GM23338 (cell line): ENCODE measurements around the gene CWC27. TPM values are rescaled to one million over a fixed set of nuclear protein-coding genes. Genes with fewer than 3 reads are reported as not detected.

ENCODE experiments used
- ATAC-seq: fragments of 200-7000 bp; cut with Tn5 transposase; 3 replicates; pipeline ENCODE4 v1.9.1; 2020
- DNase-seq: peaks from one replicate; pipeline ENCODE4 v3.0.0-alpha.2; 2015; ENCODE audit warnings: low spot score
- H2AFZ ChIP-seq: fragments of 200-600 bp; sonication (generic); 2 replicates; pipeline ENCODE4 v1.8.0; 2016; ENCODE audit warnings: antibody characterized with exemption, mild to moderate bottlenecking, moderate library complexity
- H3F3A ChIP-seq: fragments of 200-600 bp; sonication (generic); replicated peaks from 2 replicates; pipeline ENCODE4 v1.8.0; 2017; ENCODE audit warnings: antibody characterized with exemption, mixed run types, low read depth
- H3K27ac ChIP-seq: fragments of 200-600 bp; sonication (generic); 2 replicates; pipeline ENCODE4 v1.6.1; 2016; ENCODE audit warnings: low read depth
- H3K27me3 ChIP-seq: fragments of 200-600 bp; sonication (generic); 2 replicates; pipeline ENCODE4 v1.8.0; 2016; ENCODE audit warnings: mild to moderate bottlenecking, mixed run types, moderate library complexity; ENCODE audit not compliant: insufficient read depth
- H3K36me3 ChIP-seq: fragments of 200-600 bp; sonication (generic); 2 replicates; pipeline ENCODE4 v1.8.0; 2016; ENCODE audit warnings: mild to moderate bottlenecking; ENCODE audit not compliant: insufficient read depth
- H3K4me1 ChIP-seq: fragments of 200-600 bp; sonication (generic); 2 replicates; pipeline ENCODE4 v1.8.0; 2016; ENCODE audit warnings: mild to moderate bottlenecking, moderate library complexity; ENCODE audit not compliant: insufficient read depth
- H3K4me2 ChIP-seq: fragments of 200-600 bp; sonication (generic); 2 replicates; pipeline ENCODE4 v1.7.1; 2017; ENCODE audit warnings: mixed run types
- H3K4me3 ChIP-seq: fragments of 200-600 bp; sonication (generic); 2 replicates; pipeline ENCODE4 v1.6.1; 2016; ENCODE audit warnings: mixed run types
- H3K79me2 ChIP-seq: fragments of 200-600 bp; sonication (generic); replicated peaks from 2 replicates; pipeline ENCODE4 v1.8.0; 2017; ENCODE audit warnings: mild to moderate bottlenecking; ENCODE audit not compliant: insufficient read depth
- H3K9me2 ChIP-seq: fragments of 200-600 bp; sonication (generic); 2 replicates; pipeline ENCODE4 v1.8.0; 2017; ENCODE audit not compliant: insufficient read depth
- H4K20me1 ChIP-seq: fragments of 200-600 bp; sonication (generic); replicated peaks from 2 replicates; pipeline ENCODE4 v1.8.0; 2017; ENCODE audit warnings: mild to moderate bottlenecking; ENCODE audit not compliant: insufficient read depth
- H3K27ac Mint-ChIP-seq: 2 replicates; pipeline ENCODE4 v1.8.0; 2020; ENCODE audit warnings: inconsistent platforms, mild to moderate bottlenecking, moderate library complexity, mixed read lengths
- H3K27me3 Mint-ChIP-seq: 3 replicates; pipeline ENCODE4 v1.8.0; 2022; ENCODE audit warnings: low read depth, mild to moderate bottlenecking, moderate library complexity, mixed read lengths, inconsistent platforms; ENCODE audit not compliant: insufficient read depth, poor library complexity
- H3K36me3 Mint-ChIP-seq: 3 replicates; pipeline ENCODE4 v1.8.0; 2021; ENCODE audit warnings: low read depth, mild to moderate bottlenecking, inconsistent platforms, moderate library complexity, mixed read lengths
- H3K4me1 Mint-ChIP-seq: 3 replicates; pipeline ENCODE4 v1.8.0; 2020; ENCODE audit warnings: mild to moderate bottlenecking, inconsistent platforms, mixed read lengths
- H3K4me3 Mint-ChIP-seq: 3 replicates; pipeline ENCODE4 v1.8.0; 2021; ENCODE audit warnings: moderate library complexity, mild to moderate bottlenecking, inconsistent platforms, mixed read lengths
- H3K9me3 Mint-ChIP-seq: 3 replicates; pipeline ENCODE4 v1.8.0; 2020; ENCODE audit warnings: moderate library complexity, mild to moderate bottlenecking, inconsistent platforms, mixed read lengths
- CREB1 ChIP-seq: fragments of 250-450 bp; sonication (Bioruptor Pico); IDR thresholded peaks from 2 replicates; pipeline ENCODE4 v1.5.0; 2020; ENCODE audit warnings: low read depth, mild to moderate bottlenecking, moderate library complexity
- EZH2 ChIP-seq: fragments of 200-600 bp; sonication (generic); IDR thresholded peaks from one replicate; pipeline ENCODE4 v1.8.0; 2017; ENCODE audit warnings: antibody characterized with exemption, mild to moderate bottlenecking, low read depth; ENCODE audit not compliant: unreplicated experiment
- EZH2phosphoT487 ChIP-seq: fragments of 200-600 bp; sonication (generic); IDR thresholded peaks from one replicate; pipeline ENCODE4 v1.8.1; 2018; ENCODE audit warnings: antibody characterized with exemption; ENCODE audit not compliant: unreplicated experiment
- JUNB ChIP-seq: IDR thresholded peaks from one replicate; pipeline ENCODE4 v1.6.1; 2016; ENCODE audit warnings: antibody characterized with exemption; ENCODE audit not compliant: unreplicated experiment
- NANOG ChIP-seq: IDR thresholded peaks from 2 replicates; pipeline ENCODE4 v1.6.1; 2016; ENCODE audit warnings: antibody characterized with exemption, borderline replicate concordance
- POLR2AphosphoS5 ChIP-seq: IDR thresholded peaks from 2 replicates; pipeline ENCODE4 v1.6.1; 2016; ENCODE audit warnings: antibody characterized with exemption, low read depth
- REST ChIP-seq: IDR thresholded peaks from one replicate; pipeline ENCODE4 v1.6.1; 2018; ENCODE audit warnings: antibody characterized with exemption; ENCODE audit not compliant: unreplicated experiment
- ZNF114 ChIP-seq: fragments of 250-450 bp; sonication (Bioruptor Pico); IDR thresholded peaks from 2 replicates; pipeline ENCODE4 v1.5.0; 2020; ENCODE audit warnings: mild to moderate bottlenecking, moderate library complexity
- ZNF331 ChIP-seq: fragments of 250-450 bp; sonication (Bioruptor Pico); IDR thresholded peaks from 2 replicates; pipeline ENCODE4 v1.5.0; 2020; ENCODE audit warnings: low read depth, mild to moderate bottlenecking, moderate library complexity
- polyA plus RNA-seq: library from polyadenylated mRNA; unstranded; fragments of >200 nt; fragmentation: Nextera tagmentation; extraction: Ambion mirVana; gene quantifications from 2 replicates; pipeline ENCODE4 v1.2.1, GENCODE V29; 2016
- total RNA-seq: library from RNA; depleted of rRNA; stranded (reverse); fragments of >200 nt; shearing (Covaris generic); gene quantifications from 2 replicates; pipeline ENCODE4 v1.2.3, GENCODE V29; 2014
- TF ChIP-seq, protein P1 (sequence below), 2 experiments: fragments of 200-600 bp in 1 of 2; sonication (generic) in 1 of 2; conservative IDR thresholded peaks; 2 replicates each; pipeline versions ENCODE4 v1.5.1 to v1.6.1; 2016 to 2017; ENCODE audit warnings: antibody characterized with exemption in 2 of 2, low read depth in 2 of 2, mild to moderate bottlenecking in 2 of 2, moderate library complexity in 1 of 2

CWC27 gene
- total and polyA plus RNA-seq, 2 experiments from 2014 or later = 27.7 to 115 TPM

- TF ChIP-seq, protein P1, sequence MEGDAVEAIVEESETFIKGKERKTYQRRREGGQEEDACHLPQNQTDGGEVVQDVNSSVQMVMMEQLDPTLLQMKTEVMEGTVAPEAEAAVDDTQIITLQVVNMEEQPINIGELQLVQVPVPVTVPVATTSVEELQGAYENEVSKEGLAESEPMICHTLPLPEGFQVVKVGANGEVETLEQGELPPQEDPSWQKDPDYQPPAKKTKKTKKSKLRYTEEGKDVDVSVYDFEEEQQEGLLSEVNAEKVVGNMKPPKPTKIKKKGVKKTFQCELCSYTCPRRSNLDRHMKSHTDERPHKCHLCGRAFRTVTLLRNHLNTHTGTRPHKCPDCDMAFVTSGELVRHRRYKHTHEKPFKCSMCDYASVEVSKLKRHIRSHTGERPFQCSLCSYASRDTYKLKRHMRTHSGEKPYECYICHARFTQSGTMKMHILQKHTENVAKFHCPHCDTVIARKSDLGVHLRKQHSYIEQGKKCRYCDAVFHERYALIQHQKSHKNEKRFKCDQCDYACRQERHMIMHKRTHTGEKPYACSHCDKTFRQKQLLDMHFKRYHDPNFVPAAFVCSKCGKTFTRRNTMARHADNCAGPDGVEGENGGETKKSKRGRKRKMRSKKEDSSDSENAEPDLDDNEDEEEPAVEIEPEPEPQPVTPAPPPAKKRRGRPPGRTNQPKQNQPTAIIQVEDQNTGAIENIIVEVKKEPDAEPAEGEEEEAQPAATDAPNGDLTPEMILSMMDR (conservative IDR thresholded peaks at IDR 0.05; ENCODE audit: low read depth in 2 of 2) = no peak
- TF ChIP-seq ZNF114 (no peak), EZH2phosphoT487 (no peak), REST (no peak), EZH2 (no peak), NANOG (no peak)
These were observed 119.2 kb downstream of the CWC27 start (continued) for GRCh38 chr5:64887910-64888309.

DNA sequence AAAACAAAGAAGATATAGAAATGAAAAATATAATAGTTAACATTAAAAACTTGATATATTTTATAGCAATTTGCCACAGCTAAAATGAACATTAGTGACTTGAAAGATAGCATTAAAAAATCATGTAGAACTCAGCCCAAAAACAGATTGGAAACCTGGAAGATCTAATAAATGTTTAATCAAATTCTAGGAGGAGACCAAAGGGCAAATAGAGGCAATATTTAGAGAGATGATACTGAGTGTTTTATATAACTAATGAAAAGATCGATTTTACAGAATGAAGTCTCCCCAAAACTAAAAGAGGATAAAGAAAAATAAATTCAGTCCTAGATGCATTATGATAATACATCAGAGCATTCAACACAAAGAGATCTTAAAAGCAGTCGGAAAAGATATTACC is 127.0 kb downstream of the CWC27 start:
- no peaks in the 10 kb centered on the region for H3F3A ChIP-seq
- no peak overlapping the region for H3K4me3 ChIP-seq
- no peaks in the 10 kb centered on the region for H3K79me2 ChIP-seq
- no peak overlapping the region for H2AFZ ChIP-seq
- Mint-ChIP-seq H3K27ac (peak overlapping the region; percentile 45; the same call in 1 of the 2 replicates), H3K36me3 (peaks cover 28% of the 10 kb centered on the region), H3K4me3 (no peak overlapping the region), H3K4me1 (peaks cover 8% of the 10 kb centered on the region; the same call in 2 of the 3 replicates), H3K9me3 (no peaks in the 10 kb centered on the region), H3K27me3 (no peaks in the 10 kb centered on the region)
- H3K9me2 ChIP-seq = no peaks in the 10 kb centered on the region
- no peaks in the 10 kb centered on the region for H3K36me3 ChIP-seq
- no peaks in the 10 kb centered on the region for H3K4me1 ChIP-seq
- DNase-seq (no peak), ATAC-seq (no peak)
- H3K27me3 ChIP-seq = no peaks in the 10 kb centered on the region
- no peaks in the 10 kb centered on the region for H4K20me1 ChIP-seq
- H3K4me2 ChIP-seq = no peak overlapping the region; the same call in 1 of the 2 replicates
- H3K27ac ChIP-seq = no peak overlapping the region
- TF ChIP-seq EZH2 (no peak), POLR2AphosphoS5 (no peak), REST (no peak), EZH2phosphoT487 (no peak), CREB1 (no peak), ZNF331 (CRISPR knock-in tag) (no peak), JUNB (no peak)
- TF ChIP-seq, protein P1 (conservative IDR thresholded peaks at IDR 0.05; ENCODE audit: low read depth in 2 of 2) = no peak
